Activated gamma-delta T cell (primary cell): Measurements from ENCODE around the gene TP53TG3E.
"Not testable (repeated sequence)": the region's sequence is repeated elsewhere in the genome, so short reads cannot be mapped to it uniquely, and the experiment has no call there.

Source experiments
- DNase-seq: peaks from one replicate; lab custom pipeline; 2025; lab: John Stamatoyannopoulos, UW
- total RNA-seq, 2 donors: gene quantifications; one replicate each; lab custom pipeline; 2026; lab: John Stamatoyannopoulos, UW

Gene TP53TG3E, protein sequence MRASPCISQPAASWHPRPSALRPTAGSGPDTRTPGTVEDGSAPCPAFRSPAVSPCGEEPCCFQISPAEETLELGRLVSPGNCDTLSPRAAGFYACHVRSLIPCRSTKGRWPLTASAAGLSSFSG
- total RNA-seq: 0 reads per million in 2 donors

DNA sequence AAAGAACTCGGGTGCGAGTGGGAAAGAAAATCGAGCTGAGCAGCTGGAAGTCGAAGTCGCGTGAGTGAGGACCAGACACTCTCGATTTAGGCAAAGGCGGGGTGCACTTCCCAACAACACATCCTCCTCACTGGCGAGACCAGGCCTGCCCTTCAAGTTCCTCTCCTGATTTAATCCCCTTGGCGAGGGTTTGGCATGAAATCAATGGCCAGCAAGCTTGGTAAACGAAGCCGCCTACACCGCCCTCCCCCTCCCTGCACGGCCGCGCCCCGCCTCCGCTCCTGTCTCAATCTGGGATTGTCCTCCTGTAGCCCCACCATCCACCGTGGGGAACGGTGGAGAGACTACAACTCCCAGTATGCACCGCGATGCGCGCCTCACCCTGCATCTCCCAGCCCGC is at the start of gene TP53TG3E:
Gene TP53TG3E, plus strand, starts transcription at position 301 of the 400 bp plus-strand sequence. Its CDS starts 68 bp downstream, at position 369.
- not testable (repeated sequence) for DNase-seq

DNA sequence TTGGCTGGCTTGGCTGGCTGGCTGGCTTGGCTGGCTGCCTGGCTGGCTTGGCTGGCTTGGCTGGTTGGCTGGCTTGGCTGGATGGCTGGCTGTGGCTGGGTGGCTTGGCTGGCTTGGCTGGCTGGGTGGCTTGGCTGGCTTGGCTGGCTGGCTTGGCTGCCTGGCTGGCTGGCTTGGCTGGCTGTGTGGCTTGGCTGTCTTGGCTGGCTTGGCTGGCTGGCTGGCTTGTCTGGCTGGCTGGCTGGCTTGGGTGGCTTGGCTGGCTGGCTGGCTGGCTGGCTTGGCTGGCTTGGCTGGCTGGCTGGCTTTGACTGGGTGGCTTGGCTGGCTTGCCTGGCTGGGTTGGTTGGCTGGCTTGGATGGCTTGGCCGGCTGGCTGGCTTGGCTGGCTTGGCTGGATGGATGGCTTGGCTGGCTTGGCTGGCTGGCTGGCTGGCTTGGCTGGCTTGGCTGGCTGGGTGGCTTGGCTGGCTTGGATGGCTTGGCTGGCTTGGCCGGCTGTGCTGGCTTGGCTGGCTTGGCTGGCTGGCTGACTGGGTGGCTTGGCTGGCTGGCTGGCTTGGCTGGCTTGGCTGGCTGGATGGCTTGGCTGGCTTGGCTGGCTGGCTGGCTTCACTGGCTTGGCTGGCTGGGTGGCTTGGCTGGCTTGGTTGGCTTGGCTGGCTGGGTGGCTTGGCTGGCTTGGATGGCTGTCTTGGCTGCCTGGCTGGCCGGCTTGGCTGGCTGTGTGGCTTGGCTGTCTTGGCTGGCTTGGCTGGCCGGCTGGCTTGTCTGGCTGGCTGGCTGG is 32.3 kb downstream of the TP53TG3E start:
- not testable (repeated sequence) for DNase-seq

DNA sequence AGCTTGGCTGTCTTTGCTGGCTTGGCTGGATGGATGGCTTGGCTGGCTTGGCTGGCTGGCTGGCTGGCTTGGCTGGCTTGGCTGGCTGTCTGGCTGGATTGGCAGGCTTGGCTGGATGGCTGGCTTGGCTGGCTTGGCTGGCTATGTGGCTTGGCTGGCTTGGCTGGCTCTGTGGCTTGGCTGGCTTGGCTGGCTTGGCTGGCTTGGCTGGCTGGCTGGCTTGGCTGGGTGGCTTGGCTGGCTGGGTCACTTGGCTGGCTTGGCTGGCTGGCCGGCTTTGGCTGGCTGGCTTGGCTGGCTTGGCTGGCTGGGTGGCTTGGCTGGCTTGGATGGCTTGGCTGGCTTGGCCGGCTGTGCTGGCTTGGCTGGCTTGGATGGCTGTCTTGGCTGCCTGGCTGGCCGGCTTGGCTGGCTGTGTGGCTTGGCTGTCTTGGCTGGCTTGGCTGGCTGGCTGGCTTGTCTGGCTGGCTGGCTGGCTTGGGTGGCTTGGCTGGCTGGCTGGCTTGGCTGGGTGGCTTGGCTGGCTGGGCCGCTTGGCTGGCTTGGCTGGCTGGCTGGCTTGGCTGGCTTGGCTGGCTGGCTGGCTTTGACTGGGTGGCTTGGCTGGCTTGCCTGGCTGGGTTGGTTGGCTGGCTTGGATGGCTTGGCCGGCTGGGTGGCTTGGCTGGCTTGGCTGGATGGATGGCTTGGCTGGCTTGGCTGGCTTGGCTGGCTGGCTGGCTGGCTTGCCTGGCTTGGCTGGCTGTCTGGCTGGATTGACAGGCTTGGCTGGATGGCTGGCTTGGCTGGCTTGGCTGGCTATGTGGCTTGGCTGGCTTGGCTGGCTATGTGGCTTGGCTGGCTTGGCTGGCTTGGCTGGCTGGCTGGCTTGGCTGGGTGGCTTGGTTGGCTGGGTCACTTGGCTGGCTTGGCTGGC is 33.8 kb downstream of the TP53TG3E start:
- not testable (repeated sequence) for DNase-seq

DNA sequence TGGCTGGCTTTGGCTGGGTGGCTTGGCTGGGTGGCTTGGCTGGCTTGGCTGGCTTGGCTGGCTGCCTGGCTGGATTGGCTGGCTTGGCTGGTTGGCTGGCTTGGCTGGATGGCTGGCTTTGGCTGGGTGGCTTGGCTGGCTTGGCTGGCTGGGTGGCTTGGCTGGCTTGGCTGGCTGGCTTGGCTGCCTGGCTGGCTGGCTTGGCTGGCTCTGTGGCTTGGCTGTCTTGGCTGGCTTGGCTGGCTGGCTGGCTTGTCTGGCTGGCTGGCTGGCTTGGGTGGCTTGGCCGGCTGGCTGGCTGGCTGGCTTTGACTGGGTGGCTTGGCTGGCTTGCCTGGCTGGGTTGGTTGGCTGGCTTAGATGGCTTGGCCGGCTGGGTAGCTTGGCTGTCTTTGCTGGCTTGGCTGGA is 34.4 kb downstream of the TP53TG3E start:
- not testable (repeated sequence) for DNase-seq

DNA sequence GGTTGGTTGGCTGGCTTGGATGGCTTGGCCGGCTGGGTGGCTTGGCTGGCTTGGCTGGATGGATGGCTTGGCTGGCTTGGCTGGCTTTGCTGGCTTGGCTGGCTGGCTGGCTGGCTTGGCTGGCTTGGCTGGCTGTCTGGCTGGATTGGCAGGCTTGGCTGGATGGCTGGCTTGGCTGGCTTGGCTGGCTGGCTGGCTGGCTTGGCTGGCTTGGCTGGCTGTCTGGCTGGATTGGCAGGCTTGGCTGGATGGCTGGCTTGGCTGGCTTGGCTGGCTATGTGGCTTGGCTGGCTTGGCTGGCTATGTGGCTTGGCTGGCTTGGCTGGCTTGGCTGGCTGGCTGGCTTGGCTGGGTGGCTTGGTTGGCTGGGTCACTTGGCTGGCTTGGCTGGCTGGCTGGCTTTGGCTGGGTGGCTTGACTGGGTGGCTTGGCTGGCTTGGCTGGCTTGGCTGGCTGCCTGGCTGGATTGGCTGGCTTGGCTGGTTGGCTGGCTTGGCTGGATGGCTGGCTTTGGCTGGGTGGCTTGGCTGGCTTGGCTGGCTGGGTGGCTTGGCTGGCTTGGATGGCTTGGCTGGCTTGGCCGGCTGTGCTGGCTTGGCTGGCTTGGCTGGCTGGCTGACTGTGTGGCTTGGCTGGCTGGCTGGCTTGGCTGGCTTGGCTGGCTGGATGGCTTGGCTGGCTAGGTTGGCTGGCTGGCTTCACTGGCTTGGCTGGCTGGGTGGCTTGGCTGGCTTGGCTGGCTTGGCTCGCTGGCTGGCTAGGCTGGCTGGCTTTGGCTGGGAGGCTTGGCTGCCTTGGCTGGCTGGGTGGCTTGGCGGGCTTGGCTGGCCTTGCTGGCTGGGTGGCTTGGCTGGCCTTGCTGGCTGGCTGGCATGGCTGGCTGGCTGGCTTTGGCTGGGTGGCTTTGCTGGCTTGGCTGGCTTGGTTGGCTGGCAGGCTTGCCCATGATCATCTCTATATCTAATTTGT is 35.3 kb downstream of the TP53TG3E start:
- not testable (repeated sequence) for DNase-seq
